Endothelial cell (in vitro differentiated cells): Measurements from ENCODE around the gene IFT27. TPM values are rescaled to one million over a fixed set of nuclear protein-coding genes. Genes with fewer than 3 reads are reported as not detected.
A peak's percentile ranks its signal among the peaks of the same experiment; 100 is the strongest.

Experiments used
- DNase-seq: peaks from one replicate; pipeline ENCODE4 v3.0.0; 2021; ENCODE audit warnings: low spot score
- H3K27ac Mint-ChIP-seq: one replicate; pipeline ENCODE4 v1.8.0; 2021; ENCODE audit warnings: mixed read lengths, inconsistent platforms; ENCODE audit not compliant: unreplicated experiment
- H3K27me3 Mint-ChIP-seq: one replicate; pipeline ENCODE4 v1.8.0; 2021; ENCODE audit warnings: mild to moderate bottlenecking, moderate library complexity, mixed read lengths, inconsistent platforms; ENCODE audit not compliant: unreplicated experiment
- H3K36me3 Mint-ChIP-seq: one replicate; pipeline ENCODE4 v1.8.0; 2021; ENCODE audit warnings: mild to moderate bottlenecking, low read depth, mixed read lengths, inconsistent platforms; ENCODE audit not compliant: unreplicated experiment
- H3K4me1 Mint-ChIP-seq: one replicate; pipeline ENCODE4 v1.8.0; 2021; ENCODE audit warnings: mild to moderate bottlenecking, mixed read lengths, inconsistent platforms; ENCODE audit not compliant: unreplicated experiment
- H3K4me3 Mint-ChIP-seq: one replicate; pipeline ENCODE4 v1.8.0; 2021; ENCODE audit warnings: mild to moderate bottlenecking, mixed read lengths, inconsistent platforms; ENCODE audit not compliant: unreplicated experiment
- H3K9me3 Mint-ChIP-seq: one replicate; pipeline ENCODE4 v1.8.0; 2021; ENCODE audit warnings: mixed read lengths, inconsistent platforms; ENCODE audit not compliant: unreplicated experiment
- CTCF ChIP-seq: fragments of 200-600 bp; sonication (generic); IDR thresholded peaks from one replicate; pipeline ENCODE4 v1.5.0; 2021; ENCODE audit warnings: antibody characterized with exemption; ENCODE audit not compliant: unreplicated experiment
- long read RNA-seq: library from polyadenylated mRNA; unstranded; transcript quantifications from one replicate; pipeline ENCODE4 v2.0.0, GENCODE V29; 2020; ENCODE audit not compliant: unreplicated experiment
- total RNA-seq: library from RNA; stranded (reverse); fragmentation: NEBNext Ultra II Directional; extraction: Animal tissue kit (Norgen Biotek cat#: 25700); gene quantifications from one replicate; pipeline ENCODE4 v1.2.1, GENCODE V29; 2021; ENCODE audit not compliant: unreplicated experiment

Gene IFT27, protein sequence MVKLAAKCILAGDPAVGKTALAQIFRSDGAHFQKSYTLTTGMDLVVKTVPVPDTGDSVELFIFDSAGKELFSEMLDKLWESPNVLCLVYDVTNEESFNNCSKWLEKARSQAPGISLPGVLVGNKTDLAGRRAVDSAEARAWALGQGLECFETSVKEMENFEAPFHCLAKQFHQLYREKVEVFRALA
- total RNA-seq: 51.1 TPM
- long read RNA-seq, transcript IFT27-205 (7 exons, 1,095 nt): major isoform, 26 of 32 reads
- long read RNA-seq, partial matches to known transcripts: 1 of 32 reads
- long read RNA-seq, other reads (novel, unspliced or antisense): 5 of 32 reads

GRCh38 chr22:36775964-36776669 is at the start of gene IFT27:
Gene IFT27, minus strand, starts transcription at chr22:36776119. Its CDS starts 412 bp downstream, at chr22:36775707.
- no peak for TF ChIP-seq CTCF
- H3K4me3 Mint-ChIP-seq: peak within 1 kb of the TSS; percentile 94
- H3K9me3 Mint-ChIP-seq: no peaks in the 10 kb centered on the region
- H3K27me3 Mint-ChIP-seq: peaks cover 9% of the 10 kb centered on the region
- peak within 1 kb of the TSS; percentile 93 for H3K27ac Mint-ChIP-seq
- peaks cover 13% of the 10 kb centered on the region for H3K36me3 Mint-ChIP-seq
- peaks cover 15% of the 10 kb centered on the region for H3K4me1 Mint-ChIP-seq
- DNase-seq: peak; percentile 94

DNA sequence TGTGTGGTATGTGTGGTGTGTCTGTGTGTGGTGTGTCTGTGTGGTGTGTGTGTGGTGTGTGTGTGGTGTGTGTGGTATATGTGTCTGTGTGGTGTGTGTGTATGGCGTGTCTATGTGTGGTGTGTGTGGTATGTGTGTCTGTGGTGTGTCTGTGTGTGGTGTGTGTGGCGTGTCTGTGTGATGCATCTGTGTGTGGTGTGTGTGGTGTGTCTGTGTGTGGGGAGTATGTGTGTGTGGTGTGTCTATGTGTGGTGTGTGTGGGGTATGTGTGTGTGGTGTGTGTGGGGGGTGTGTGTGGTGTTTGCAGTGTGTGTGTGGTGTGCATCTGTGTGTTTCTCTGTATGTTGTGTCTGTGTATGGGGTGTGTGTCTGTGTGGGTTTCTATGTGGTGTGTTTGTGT is 48.7 kb upstream of the IFT27 start:
- peaks cover 9% of the 10 kb centered on the region for H3K27me3 Mint-ChIP-seq
- TF ChIP-seq CTCF: no peak
- H3K9me3 Mint-ChIP-seq: no peaks in the 10 kb centered on the region
- no peak overlapping the region for H3K4me3 Mint-ChIP-seq
- H3K36me3 Mint-ChIP-seq: no peaks in the 10 kb centered on the region
- peaks cover 51% of the 10 kb centered on the region for H3K4me1 Mint-ChIP-seq
- DNase-seq: no peak
- H3K27ac Mint-ChIP-seq: peak overlapping the region; percentile 28

DNA sequence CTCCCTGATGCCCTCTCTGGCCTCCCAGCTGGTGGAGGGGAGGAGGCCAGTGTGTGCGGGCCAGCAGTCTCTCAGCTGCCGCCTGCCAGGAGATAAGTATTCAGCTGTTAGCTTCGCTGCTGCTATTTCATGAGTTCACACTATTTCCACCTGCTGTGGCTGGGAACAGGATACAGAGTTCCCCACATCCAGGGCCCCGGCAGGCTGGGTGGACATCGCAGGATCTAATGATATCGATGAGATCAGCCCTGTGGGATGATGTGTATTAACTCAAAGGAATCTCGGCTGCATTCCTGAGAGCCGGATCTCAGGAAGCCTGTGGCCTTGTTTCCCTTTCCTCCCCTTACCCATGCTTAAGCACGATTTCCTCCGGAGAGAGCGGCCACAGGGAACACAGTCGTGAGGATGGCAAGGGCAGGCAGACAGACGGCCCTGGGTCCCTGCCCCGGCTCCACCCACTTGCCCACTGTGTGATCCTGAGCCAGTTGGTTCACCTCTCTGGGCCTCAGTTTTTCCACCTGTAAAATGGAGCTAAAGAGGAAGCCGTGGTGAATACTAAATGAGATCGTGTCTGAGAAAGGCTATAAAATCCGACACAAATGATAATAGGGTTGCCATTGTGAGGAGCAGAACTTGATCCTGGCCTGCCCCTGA is 47.4 kb upstream of the IFT27 start:
- Mint-ChIP-seq H3K9me3 (no peaks in the 10 kb centered on the region), H3K36me3 (no peaks in the 10 kb centered on the region), H3K27ac (peak overlapping the region; percentile 98), H3K4me1 (peaks cover 51% of the 10 kb centered on the region), H3K4me3 (no peak overlapping the region), H3K27me3 (peaks cover 14% of the 10 kb centered on the region)
- DNase-seq: peak; percentile 75
- no peak for TF ChIP-seq CTCF

DNA sequence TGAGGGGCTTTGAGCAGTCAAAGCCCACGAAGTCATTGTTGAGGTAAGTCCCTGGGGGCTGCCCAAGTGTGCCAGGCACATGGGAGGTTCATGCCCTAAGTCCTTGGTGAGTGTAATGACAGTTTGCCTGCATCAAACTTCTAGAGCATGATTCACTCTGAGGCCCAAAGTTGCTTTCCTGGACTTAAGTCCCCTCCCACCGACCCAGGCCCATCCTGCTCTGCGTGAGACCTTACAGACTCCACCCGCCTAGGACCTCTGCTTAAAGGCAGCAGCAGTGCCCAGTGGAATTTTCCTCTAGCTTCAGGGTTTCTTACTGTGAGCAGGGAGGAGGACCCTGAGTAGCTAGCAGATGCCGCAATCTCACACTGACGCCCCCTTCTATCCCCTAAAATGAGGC is 46.7 kb upstream of the IFT27 start:
- H3K27ac Mint-ChIP-seq: peak overlapping the region; percentile 98
- H3K27me3 Mint-ChIP-seq: peaks cover 16% of the 10 kb centered on the region
- no peak overlapping the region for H3K4me3 Mint-ChIP-seq
- peaks cover 50% of the 10 kb centered on the region for H3K4me1 Mint-ChIP-seq
- no peaks in the 10 kb centered on the region for H3K36me3 Mint-ChIP-seq
- no peaks in the 10 kb centered on the region for H3K9me3 Mint-ChIP-seq
- peak; percentile 26 for DNase-seq
- no peak for TF ChIP-seq CTCF

GRCh38 chr22:36819112-36819511 is 43.2 kb upstream of the IFT27 start:
- H3K36me3 Mint-ChIP-seq: no peaks in the 10 kb centered on the region
- H3K27ac Mint-ChIP-seq: no peak overlapping the region
- H3K4me1 Mint-ChIP-seq: peaks cover 43% of the 10 kb centered on the region
- H3K27me3 Mint-ChIP-seq: peaks cover 30% of the 10 kb centered on the region
- no peak overlapping the region for H3K4me3 Mint-ChIP-seq
- no peak for DNase-seq
- H3K9me3 Mint-ChIP-seq: no peaks in the 10 kb centered on the region
- TF ChIP-seq CTCF: no peak
